Activated gamma-delta T cell treated with Interleukin-2 at 50 U/mL for 16 hours (primary cell): ENCODE measurements around the gene MXRA7.
"Not testable (repeated sequence)": the region's sequence is repeated elsewhere in the genome, so short reads cannot be mapped to it uniquely, and the experiment has no call there.

Experiments used
- DNase-seq: peaks from one replicate; pipeline ENCODE4 v3.0.0-alpha.2; 2020

MXRA7 gene

GRCh38 chr17:76641501-76641900 is 69.3 kb downstream of the MXRA7 start:
- DNase-seq = no peak

GRCh38 chr17:76640550-76641380 is 70.0 kb downstream of the MXRA7 start:
- no peak for DNase-seq

GRCh38 chr17:76638263-76638662 is 72.5 kb downstream of the MXRA7 start:
- DNase-seq = no peak

- DNase-seq = not testable (repeated sequence)
These were observed 74.1 kb downstream of the MXRA7 start for GRCh38 chr17:76636486-76637206.

GRCh38 chr17:76635659-76636360 is 75.0 kb downstream of the MXRA7 start:
- DNase-seq = no peak

GRCh38 chr17:76635039-76635438 is 75.7 kb downstream of the MXRA7 start:
- DNase-seq = no peak

- no peak for DNase-seq
These were observed 77.0 kb downstream of the MXRA7 start for GRCh38 chr17:76633628-76634328.

GRCh38 chr17:76631821-76632565 is 78.8 kb downstream of the MXRA7 start:
- peak; percentile 23 for DNase-seq

- DNase-seq = no peak
These were observed 80.6 kb downstream of the MXRA7 start for GRCh38 chr17:76630151-76630550.
